PC-3 (cell line): ENCODE data around the gene TBCEL. TPM values are rescaled to one million over a fixed set of nuclear protein-coding genes. Genes with fewer than 3 reads are reported as not detected.

ENCODE experiments used
- ATAC-seq: fragments of 200-7000 bp; cut with Tn5 transposase; 2 replicates; pipeline ENCODE4 v1.9.1; 2020; ENCODE audit warnings: mild to moderate bottlenecking, moderate library complexity
- BruUV-seq: library from RNA; stranded (reverse); fragments of 400-500 nt; replicated peaks from 2 replicates; lab custom pipeline; 2021; lab: Mats Ljungman, UMichigan
- CTCF ChIA-PET: fragments of 300-600 bp; sonication (Branson Sonifier 250); formaldehyde crosslinking; loops from one replicate; lab custom pipeline; 2022; ENCODE audit warnings: antibody characterized with exemption; lab: Charles Lee
- POLR2A ChIA-PET: fragments of 300-600 bp; sonication (Branson Sonifier 250); formaldehyde crosslinking; loops from one replicate; lab custom pipeline; 2022; ENCODE audit warnings: antibody characterized with exemption; ENCODE audit not compliant: unreplicated experiment; lab: Charles Lee
- DNase-seq: peaks from one replicate; pipeline ENCODE4 v3.0.0-alpha.2; 2015
- H2AFZ ChIP-seq: fragments of 300-600 bp; sonication (generic); 2 replicates; pipeline ENCODE4 v1.6.0; 2016; ENCODE audit warnings: antibody characterized with exemption, low read length
- H3F3A ChIP-seq: fragments of 300-600 bp; sonication (generic); one replicate; pipeline ENCODE4 v1.6.0; 2017; ENCODE audit warnings: antibody characterized with exemption, low read length, control low read depth, mild to moderate bottlenecking; ENCODE audit not compliant: unreplicated experiment
- H3K27ac ChIP-seq: fragments of 300-600 bp; sonication (generic); 2 replicates; pipeline ENCODE4 v1.5.1; 2016; ENCODE audit warnings: mild to moderate bottlenecking, low read length
- H3K27me3 ChIP-seq: fragments of 300-600 bp; sonication (generic); 2 replicates; pipeline ENCODE4 v1.6.1; 2016; ENCODE audit warnings: low read length, mixed read lengths
- H3K36me3 ChIP-seq: fragments of 300-600 bp; sonication (generic); 2 replicates; pipeline ENCODE4 v1.6.1; 2016; ENCODE audit warnings: low read depth, mixed run types, low read length, mixed read lengths
- H3K4me1 ChIP-seq: fragments of 300-600 bp; sonication (generic); 2 replicates; pipeline ENCODE4 v1.5.1; 2016; ENCODE audit warnings: low read length; ENCODE audit not compliant: insufficient read depth
- H3K4me2 ChIP-seq: fragments of 300-600 bp; sonication (generic); 2 replicates; pipeline ENCODE4 v1.6.0; 2016; ENCODE audit warnings: low read length
- H3K4me3 ChIP-seq: fragments of 300-600 bp; sonication (generic); 2 replicates; pipeline ENCODE4 v1.5.1; 2016; ENCODE audit warnings: mild to moderate bottlenecking, low read length, mixed read lengths
- H3K79me2 ChIP-seq: fragments of 300-600 bp; sonication (generic); 2 replicates; pipeline ENCODE4 v1.6.1; 2017; ENCODE audit warnings: low read length, mixed read lengths
- H3K9ac ChIP-seq: fragments of 300-600 bp; sonication (generic); 2 replicates; pipeline ENCODE4 v1.6.0; 2016; ENCODE audit warnings: mild to moderate bottlenecking, low read length
- H3K9me2 ChIP-seq: fragments of 300-600 bp; sonication (generic); replicated peaks from 2 replicates; pipeline ENCODE4 v1.6.1; 2016; ENCODE audit warnings: mixed run types, low read length, mixed read lengths
- H3K9me3 ChIP-seq: fragments of 300-600 bp; sonication (generic); 2 replicates; pipeline ENCODE4 v1.6.1; 2016; ENCODE audit warnings: low read length, mixed read lengths
- H4K20me1 ChIP-seq: fragments of 300-600 bp; sonication (generic); 2 replicates; pipeline ENCODE4 v1.6.1; 2016; ENCODE audit warnings: low read length, mixed read lengths
- CTCF ChIP-seq: fragments of 300-600 bp; sonication (generic); conservative IDR thresholded peaks from 2 replicates; pipeline ENCODE4 v1.5.1; 2017; ENCODE audit warnings: antibody characterized with exemption, low read depth, mild to moderate bottlenecking, low read length
- EZH2 ChIP-seq: fragments of 300-600 bp; sonication (generic); IDR thresholded peaks from one replicate; pipeline ENCODE4 v1.6.1; 2017; ENCODE audit warnings: antibody characterized with exemption, mild to moderate bottlenecking, low read length; ENCODE audit not compliant: unreplicated experiment
- EZH2phosphoT487 ChIP-seq: fragments of 300-600 bp; sonication (generic); IDR thresholded peaks from 2 replicates; pipeline ENCODE4 v1.6.1; 2018; ENCODE audit warnings: mild to moderate bottlenecking, antibody characterized with exemption, low read length, borderline replicate concordance
- intact Hi-C: fragments of 100-400 bp; cut with micrococcal nuclease; formaldehyde crosslinking; loops from 2 replicates; pipeline ENCODE4 v1.9.0; 2023
- total RNA-seq: library from RNA; depleted of rRNA; stranded (reverse); fragments of >200 nt; gene quantifications from 2 replicates; pipeline ENCODE4 v1.2.3, GENCODE V29; 2014

The TBCEL gene
- total RNA-seq, 1 experiment from 2014 or later: 6.6 TPM

- H3K4me3 ChIP-seq: no peak overlapping the region
- no peak for ATAC-seq
- POLR2A ChIA-PET: no interaction called here
- no peaks in the 10 kb centered on the region for H3K9me3 ChIP-seq
- TF ChIP-seq EZH2: no peak
- TF ChIP-seq EZH2phosphoT487: no peak
- H3K9ac ChIP-seq: no peak overlapping the region
- no peak overlapping the region for H3K27ac ChIP-seq
- intact Hi-C loops: loop anchor here (10.0 kb wide), 1 partner anchor 159 kb away; no protein-coding TSS in a partner anchor
- H3K27me3 ChIP-seq: no peaks in the 10 kb centered on the region
- no peak for DNase-seq
- no TSS peak for BruUV-seq
- H3K36me3 ChIP-seq: no peaks in the 10 kb centered on the region
- H3F3A ChIP-seq: no peaks in the 10 kb centered on the region
- H3K4me1 ChIP-seq: no peaks in the 10 kb centered on the region
- H2AFZ ChIP-seq: no peak overlapping the region
- no peaks in the 10 kb centered on the region for H3K79me2 ChIP-seq
- CTCF ChIA-PET: no interaction called here
- no peak overlapping the region for H3K4me2 ChIP-seq
- no peaks in the 10 kb centered on the region for H4K20me1 ChIP-seq
- no peaks in the 10 kb centered on the region for H3K9me2 ChIP-seq
Measured at GRCh38 chr11:121035780-121036179, 11.9 kb downstream of the TBCEL start.

GRCh38 chr11:121037016-121037415, 13.1 kb downstream of the TBCEL start:
- no peak overlapping the region for H3K9ac ChIP-seq
- BruUV-seq: no TSS peak
- ChIA-PET CTCF (no interaction called here), POLR2A (no interaction called here)
- H3K9me3 ChIP-seq: no peaks in the 10 kb centered on the region
- ATAC-seq (no peak), DNase-seq (no peak)
- H3K27ac ChIP-seq: no peak overlapping the region
- H3K9me2 ChIP-seq: no peaks in the 10 kb centered on the region
- no peaks in the 10 kb centered on the region for H3K27me3 ChIP-seq
- no peak overlapping the region for H2AFZ ChIP-seq
- TF ChIP-seq EZH2phosphoT487 (no peak), CTCF (no peak), EZH2 (no peak)
- H4K20me1 ChIP-seq: no peaks in the 10 kb centered on the region
- no peaks in the 10 kb centered on the region for H3K79me2 ChIP-seq
- H3K4me3 ChIP-seq: no peak overlapping the region
- no peaks in the 10 kb centered on the region for H3F3A ChIP-seq
- H3K36me3 ChIP-seq: no peaks in the 10 kb centered on the region
- no peak overlapping the region for H3K4me2 ChIP-seq
- intact Hi-C loops: loop anchor here (10.0 kb wide), 1 partner anchor 158 kb away; no protein-coding TSS in a partner anchor
- H3K4me1 ChIP-seq: no peaks in the 10 kb centered on the region

- TF ChIP-seq EZH2 (no peak), CTCF (no peak), EZH2phosphoT487 (no peak)
- Histone ChIP-seq H3K9me2 (no peaks in the 10 kb centered on the region), H3K9ac (no peak overlapping the region), H3K27me3 (no peaks in the 10 kb centered on the region), H3K27ac (no peak overlapping the region), H2AFZ (no peak overlapping the region), H3K4me3 (no peak overlapping the region), H3K36me3 (no peaks in the 10 kb centered on the region), H3F3A (no peaks in the 10 kb centered on the region), H4K20me1 (no peaks in the 10 kb centered on the region), H3K9me3 (no peaks in the 10 kb centered on the region), H3K4me1 (no peaks in the 10 kb centered on the region), H3K4me2 (no peak overlapping the region), H3K79me2 (no peaks in the 10 kb centered on the region)
- CTCF ChIA-PET: interaction anchor here (0.6 kb wide), 1 partner anchor 379 kb away, joined by 3 read pairs; no protein-coding TSS in a partner anchor
- ATAC-seq (no peak), DNase-seq (no peak)
- POLR2A ChIA-PET: no interaction called here
- intact Hi-C loops: loop anchor here (10.0 kb wide), 1 partner anchor 156 kb away; no protein-coding TSS in a partner anchor
- no TSS peak for BruUV-seq
Measured at GRCh38 chr11:121038648-121039409, 14.9 kb downstream of the TBCEL start.
